HG03575 (cell line): ENCODE measurements around the gene MACROD2.

Experiments
- ATAC-seq: cut with Tn5 transposase; IDR thresholded peaks from one replicate; pipeline ENCODE4 v1.9.1; 2021; ENCODE audit not compliant: unreplicated experiment, insufficient number of reproducible peaks, low FRiP score; ENCODE audit errors: extremely low read depth

Gene MACROD2

GRCh38 chr20:15031546-15032351, 1036.4 kb downstream of the MACROD2 start:
- ATAC-seq, result no peak

- ATAC-seq, result no peak
Observed at GRCh38 chr20:15032352-15032622, 1037.0 kb downstream of the MACROD2 start.

- no peak for ATAC-seq
Observed at GRCh38 chr20:15033269-15033668, 1038.0 kb downstream of the MACROD2 start.

- no peak for ATAC-seq
Observed at GRCh38 chr20:15033891-15034290, 1038.6 kb downstream of the MACROD2 start.

DNA sequence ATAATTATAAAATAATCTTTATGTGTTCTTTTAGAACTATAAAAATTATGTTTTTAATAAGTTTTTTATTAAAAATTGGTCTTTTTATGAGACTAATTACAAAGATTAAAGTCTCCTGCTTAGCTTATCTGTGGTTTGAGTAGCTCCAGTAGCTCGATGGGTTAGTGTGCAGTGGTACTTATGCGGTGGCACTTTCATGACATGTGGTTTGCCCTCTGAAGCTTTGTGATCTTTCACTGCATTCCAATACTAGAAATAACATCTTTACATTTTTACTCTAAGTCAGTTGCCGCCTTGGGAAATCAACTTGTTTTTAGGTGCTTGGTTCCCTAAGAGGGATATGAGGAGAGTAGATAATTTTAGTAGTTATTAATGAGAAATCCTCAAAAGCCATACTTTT, 1041.6 kb downstream of the MACROD2 start:
- ATAC-seq, result no peak

- ATAC-seq, result no peak
Observed at GRCh38 chr20:15039088-15039752, 1043.9 kb downstream of the MACROD2 start.

DNA sequence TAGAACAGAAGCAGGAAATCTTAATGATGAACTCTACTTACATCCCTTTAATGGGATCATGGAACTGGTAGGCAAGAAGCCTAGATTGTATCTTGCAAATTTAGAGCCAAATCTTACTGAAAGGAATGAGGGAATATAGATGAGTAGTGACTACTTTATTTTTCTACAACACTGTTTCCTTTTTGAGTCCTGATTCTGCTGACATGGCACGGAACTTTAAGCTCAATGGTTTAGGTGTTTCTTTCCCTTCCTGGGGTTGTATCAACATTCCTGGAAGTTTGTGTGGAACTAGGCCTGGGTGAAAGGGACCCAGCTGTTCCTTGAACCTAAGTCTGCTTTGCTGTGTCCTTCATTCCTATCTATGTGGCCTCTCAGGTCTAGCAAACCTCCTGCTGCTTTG, 1047.4 kb downstream of the MACROD2 start:
- no peak for ATAC-seq

DNA sequence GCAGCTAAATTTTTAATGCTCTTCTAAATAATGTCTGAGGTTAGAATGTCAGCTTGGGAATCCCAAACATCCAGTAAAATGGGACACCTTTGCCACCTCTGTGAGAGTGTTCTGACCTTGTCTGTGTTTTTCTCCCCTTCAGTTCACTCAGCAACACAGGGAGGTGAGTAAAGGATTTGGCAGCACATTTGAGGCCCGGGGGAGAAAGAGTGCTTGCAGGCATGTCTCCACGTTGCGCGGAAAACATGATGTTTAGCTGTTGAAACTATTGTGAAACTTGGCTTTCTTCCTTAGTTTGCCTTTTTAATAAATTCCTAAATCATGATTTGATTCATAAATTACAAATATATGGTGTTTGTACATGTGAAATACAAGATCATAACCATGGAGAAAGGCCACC, 1049.9 kb downstream of the MACROD2 start:
- ATAC-seq, result no peak

GRCh38 chr20:15047042-15047441, 1051.7 kb downstream of the MACROD2 start:
- no peak for ATAC-seq

DNA sequence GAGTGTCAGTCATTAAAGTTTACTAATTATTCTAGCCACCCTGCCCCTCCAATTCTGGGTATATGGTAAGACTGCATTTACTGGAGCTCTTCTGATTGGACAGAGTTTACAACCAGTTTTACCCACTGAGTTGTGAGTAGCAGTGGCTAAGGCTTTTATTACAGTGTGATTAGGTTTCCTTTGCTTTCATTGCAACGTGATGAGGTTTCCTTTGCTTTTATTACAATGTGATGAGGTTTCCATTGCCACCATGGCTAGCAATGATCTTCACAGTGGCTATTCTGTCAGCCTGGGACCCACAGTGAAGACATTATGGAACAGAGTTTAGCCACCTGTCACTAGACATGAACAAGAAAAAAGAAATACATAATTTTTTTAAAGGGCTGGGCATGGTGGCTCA, 1052.3 kb downstream of the MACROD2 start:
- ATAC-seq, result no peak

- no peak for ATAC-seq
Observed at GRCh38 chr20:15056246-15056645, 1060.9 kb downstream of the MACROD2 start.

DNA sequence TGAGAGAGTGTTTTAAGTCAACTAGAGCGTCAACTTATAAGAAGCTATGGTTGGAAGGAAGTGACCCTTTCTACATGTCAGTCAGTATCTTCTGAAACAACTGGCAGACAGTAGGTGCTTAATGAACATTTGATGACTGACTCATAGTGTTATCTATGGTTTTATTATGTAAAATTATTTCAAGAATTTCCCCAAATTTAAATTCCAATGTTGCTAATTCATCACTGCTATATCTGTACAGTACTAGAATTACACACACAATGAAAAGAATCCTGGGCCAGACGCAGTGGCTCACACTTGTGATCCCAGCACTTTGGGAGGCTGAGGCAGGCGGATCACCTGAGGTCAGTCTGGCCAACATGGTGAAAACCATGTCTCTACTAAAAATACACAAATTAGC, 1063.5 kb downstream of the MACROD2 start:
- no peak for ATAC-seq

DNA sequence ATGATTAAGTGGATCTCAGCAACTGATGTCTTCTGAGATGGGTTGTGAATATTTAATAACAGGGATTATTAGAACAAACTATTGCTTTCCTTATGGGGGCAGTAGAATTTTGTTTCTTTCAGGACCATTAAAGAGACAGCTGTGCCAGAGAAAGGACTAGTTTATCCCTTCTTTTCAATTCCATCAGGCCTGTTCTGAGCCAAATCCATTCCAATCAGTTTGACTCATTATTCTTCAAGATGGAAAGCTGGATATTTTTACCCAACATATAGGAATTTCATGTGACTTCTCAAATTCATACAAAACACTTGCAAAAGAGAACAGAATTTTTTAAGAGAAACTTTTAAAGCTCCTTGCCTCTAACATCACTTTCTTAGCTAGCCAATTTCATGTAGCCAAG, 1064.1 kb downstream of the MACROD2 start:
- ATAC-seq, result no peak

GRCh38 chr20:15060265-15061060, 1065.1 kb downstream of the MACROD2 start:
- no peak for ATAC-seq

- no peak for ATAC-seq
Observed at GRCh38 chr20:15061061-15061430, 1065.7 kb downstream of the MACROD2 start.

- no peak for ATAC-seq
Observed at GRCh38 chr20:15061955-15062354, 1066.6 kb downstream of the MACROD2 start.

DNA sequence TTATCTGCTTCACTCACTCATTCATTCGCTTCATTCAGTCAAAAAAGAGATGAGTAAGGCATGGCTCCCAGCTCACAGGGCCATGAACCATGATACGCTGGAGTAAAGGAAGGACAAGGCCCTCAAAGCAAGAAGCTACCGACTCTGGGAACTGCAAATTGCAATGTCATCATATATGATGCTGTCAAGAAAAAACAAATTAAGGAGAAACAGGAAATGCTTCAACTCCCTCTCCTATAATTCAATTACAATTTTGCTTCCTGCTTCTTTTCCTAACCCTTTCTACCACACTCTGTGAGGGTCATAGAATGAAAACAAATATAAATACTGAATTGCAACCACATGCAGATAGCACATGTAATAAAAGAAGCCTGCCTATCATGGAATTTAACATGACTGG, 1067.8 kb downstream of the MACROD2 start:
- ATAC-seq, result no peak

DNA sequence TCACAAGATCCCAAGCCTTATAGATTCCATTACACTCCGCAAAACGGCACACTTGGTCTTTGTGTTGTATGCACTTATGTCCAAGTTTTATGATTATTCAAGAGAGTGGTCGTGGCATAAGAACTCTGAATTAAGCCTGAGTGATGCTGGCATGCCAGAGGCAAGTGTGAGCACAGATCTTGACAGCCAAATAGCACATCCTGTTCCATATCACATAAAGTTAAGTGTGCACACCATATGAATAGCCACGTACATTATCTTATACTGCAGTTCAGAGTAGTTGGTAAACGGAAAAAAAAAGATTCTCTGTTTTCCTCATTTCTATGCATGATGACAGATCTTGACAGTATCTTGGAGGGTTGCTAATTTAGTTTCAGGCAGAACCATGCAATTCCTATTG, 1069.4 kb downstream of the MACROD2 start:
- no peak for ATAC-seq

DNA sequence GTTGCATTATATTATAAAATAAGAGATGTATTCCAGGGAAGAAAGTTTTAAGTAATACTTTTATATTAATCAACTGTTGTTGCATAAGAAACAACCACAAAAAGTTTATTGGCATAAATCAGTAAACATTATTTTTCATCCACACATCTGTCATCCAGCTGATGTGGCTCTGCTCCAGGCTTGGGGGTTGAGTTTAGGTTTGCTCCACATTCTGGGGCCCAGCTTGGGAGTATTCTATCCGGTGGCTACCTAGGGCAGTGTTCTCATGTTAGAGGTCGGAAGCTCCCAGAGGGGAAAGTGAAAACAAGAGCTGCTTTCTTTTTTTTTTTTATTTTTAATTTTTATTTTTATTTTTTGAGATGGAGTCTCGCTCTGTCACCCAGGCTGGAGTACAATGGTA, 1070.5 kb downstream of the MACROD2 start:
- no peak for ATAC-seq

- ATAC-seq, result no peak
Observed at GRCh38 chr20:15068486-15068885, 1073.2 kb downstream of the MACROD2 start.
